ENCODE measurements around the gene NOTCH3.

- TF ChIP-seq CTCF (conservative IDR thresholded peaks at IDR 0.05; ENCODE audit: low read depth, low read length): no peak
- no peak for TF ChIP-seq EZH2 (IDR thresholded peaks at IDR 0.05; ENCODE audit: low read length, unreplicated experiment)
Observed at GRCh38 chr19:15191982-15192381, 8.8 kb downstream of the NOTCH3 start.

Data from PC-3 (cell line).